Fibroblast of skin of right quadriceps (primary cell): ENCODE measurements around the gene DPYD.

Experiments used
- DNase-seq: peaks from one replicate; pipeline ENCODE4 v3.0.0-alpha.2; 2013

Gene DPYD

DNA sequence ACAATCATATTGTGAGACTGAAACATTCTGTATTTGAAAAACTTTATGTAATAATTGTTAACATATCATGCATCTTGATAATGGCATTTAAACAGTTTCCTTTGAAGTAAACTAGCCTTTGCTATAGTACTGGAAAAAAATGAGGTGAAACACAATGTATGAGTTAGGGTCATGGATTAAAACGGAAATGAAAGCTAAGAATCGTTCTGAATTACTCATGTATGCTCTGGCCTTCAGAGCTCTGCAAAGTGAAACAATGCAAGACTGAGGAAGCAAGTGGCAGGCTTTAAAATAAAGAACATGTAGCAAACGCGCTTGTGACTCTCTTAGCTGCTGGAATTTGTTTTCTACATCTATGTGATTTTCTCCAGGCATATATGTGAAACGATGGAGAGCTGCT lies 317.1 kb downstream of the DPYD start:
- peak; percentile 37 for DNase-seq

DNA sequence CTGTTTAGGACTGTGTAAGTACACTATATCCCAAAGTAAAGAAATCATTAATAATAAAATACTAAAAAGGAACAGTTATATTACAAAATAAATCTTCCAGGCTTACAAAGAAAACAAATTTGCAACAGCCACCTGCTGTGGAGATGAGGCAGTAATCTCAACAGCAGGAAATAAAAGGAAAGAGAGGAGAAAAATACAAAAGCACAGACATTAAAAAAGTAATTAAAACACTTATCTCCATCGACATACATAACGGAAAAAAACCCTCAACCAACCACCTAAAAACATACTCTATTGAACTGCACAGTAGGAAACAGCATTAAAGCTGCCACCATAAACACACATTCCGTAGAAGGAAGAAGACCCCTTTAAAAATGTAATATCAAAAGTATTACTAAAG lies 317.6 kb downstream of the DPYD start:
- DNase-seq, result no peak

DNA sequence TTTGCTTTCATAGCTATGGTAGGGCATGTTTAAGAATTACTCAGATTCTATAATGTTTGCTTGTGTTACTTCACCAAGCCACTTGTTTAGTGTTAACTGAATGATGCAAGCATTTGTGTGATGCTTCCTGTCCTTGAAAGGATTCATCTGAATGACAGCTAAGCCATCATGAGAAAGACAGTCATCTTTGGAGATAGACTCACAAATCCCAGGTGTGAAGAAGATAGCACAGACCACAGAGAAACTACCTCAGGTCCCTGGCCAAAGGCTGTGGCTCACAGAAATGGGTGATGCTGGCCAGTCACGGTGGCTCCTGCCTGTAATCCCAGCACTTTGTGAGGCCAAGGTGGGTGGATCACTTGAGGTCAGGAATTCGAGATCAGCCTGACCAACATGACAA lies 321.4 kb downstream of the DPYD start:
- no peak for DNase-seq

DNA sequence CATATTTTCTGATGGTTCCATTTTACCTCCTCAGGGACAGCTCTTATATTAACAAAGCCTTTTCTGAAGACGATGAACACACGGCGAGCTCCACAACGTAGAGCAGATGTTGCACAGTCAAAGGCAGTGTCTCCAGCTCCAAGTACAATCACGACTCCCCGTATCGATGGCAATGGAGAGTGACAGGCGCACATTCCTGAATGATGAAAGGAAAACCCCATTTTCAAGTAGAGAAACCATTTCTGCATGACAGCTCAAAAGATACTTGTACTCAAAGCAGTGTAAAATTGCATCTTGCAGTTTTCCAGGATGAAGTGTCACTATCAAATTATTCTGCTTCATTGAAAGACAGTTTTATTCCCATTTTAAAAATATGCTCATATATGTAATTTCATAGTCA lies 327.6 kb downstream of the DPYD start:
- DNase-seq, result no peak

DNA sequence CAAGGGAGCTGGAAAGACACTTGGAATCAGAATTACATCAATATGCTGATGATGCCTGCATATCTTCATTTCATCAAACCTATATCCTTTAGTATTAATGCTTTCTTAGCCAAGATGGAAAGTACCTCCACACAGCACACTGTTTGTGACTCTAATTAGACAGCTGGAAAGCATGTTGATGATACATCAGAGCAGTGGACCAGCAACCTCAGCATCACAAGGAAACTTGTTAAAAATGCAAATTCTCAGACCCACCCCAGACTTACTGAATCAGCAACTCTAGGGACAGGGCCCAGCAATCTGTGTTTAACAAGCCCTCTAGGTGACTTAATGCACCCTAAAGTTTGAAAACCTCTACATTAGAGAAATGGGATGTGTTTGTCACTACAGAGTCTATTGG lies 332.1 kb downstream of the DPYD start:
- DNase-seq, result no peak

DNA sequence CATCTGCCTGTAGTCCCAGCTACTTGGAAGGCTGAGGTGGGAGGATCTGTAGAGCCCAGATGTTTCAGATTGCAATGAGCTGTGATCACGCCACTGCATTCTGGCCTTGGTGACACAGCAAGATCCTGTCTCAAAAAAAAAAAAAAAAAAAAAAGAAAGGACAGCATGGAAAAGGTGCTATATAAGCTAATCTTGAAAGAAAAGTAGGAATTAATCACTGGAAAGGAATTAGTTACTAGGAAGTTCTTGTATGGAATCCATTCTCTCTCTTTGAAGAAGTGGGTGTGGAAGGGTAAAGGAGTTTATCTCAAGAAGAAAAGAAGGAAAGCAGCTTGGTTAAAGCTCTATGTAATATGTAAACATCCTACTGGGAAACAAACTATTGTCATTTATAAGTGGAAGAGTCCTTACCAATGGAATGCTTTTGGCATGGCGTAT lies 339.2 kb downstream of the DPYD start:
- DNase-seq, result peak; percentile 55

DNA sequence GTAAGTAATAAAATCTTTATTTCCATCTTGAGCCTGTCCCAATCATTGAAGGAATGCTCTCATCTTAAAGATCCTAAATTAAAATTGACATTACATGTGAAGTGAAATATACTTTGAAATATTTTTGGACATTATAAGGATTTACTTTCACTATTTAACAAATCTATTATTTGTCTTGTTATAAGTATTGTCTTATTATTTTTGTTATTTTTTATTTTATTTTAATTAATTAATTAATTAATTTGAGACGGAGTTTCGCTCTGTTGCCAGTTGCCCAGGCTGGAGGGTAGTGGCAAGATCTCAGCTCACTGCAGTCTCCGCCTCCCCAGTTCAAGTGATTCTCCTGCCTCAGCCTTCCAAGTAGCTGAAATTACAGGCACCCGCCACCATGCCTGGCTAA lies 343.2 kb downstream of the DPYD start:
- DNase-seq, result no peak

DNA sequence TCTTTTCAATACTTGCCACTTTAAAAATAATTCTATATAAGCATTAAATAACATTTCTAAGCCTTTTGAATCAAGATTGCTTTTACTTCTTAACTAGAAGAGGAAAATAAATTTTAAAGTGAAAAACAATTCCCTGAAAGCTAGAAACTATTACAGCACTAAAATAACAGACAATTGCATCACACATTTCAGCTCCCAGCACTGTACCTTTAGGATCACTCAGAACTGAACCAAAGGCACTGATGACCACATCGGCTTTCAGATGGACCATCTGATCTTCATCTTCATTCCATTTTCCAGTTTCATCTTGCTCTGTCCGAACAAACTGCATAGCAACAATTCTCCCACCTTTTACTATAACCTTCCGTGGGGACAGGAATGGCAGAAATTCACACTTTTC lies 347.3 kb downstream of the DPYD start:
- no peak for DNase-seq

DNA sequence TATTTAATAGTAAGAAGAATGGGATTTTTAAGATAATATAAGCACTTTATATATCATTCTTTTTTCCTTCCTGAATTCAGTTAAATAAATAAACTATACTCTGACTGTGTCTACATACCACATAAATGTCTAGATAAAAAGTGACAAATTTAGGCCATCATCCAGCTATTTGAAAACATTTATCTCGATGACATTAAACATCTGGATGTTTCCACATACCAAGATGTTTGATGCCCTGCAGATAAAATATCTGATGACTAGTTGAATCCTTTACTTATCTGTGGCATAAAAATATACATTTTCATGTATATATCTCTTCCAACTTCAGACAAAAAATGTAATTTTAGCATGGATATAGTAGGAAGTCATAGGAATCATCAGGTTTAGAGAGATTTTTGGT lies 348.3 kb downstream of the DPYD start:
- peak; percentile 9 for DNase-seq

DNA sequence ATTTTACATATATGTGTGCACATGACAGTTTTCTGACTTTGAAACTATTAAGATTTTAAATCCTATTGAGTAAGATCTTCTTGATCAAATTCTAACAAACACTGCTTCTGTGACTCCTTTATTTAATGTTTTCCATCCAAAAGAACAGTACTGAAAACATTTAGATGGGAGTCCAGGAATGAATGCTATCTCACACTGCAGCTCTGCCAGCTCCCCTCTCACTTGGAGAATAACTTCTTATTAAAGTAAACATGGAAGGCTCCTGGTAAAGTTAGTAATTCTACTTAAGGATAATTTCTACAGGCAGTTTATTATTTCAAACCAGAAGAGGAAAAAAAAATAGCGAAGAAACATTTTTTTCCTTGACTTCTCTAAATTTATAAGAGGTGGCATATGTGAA lies 349.1 kb downstream of the DPYD start:
- DNase-seq, result no peak

DNA sequence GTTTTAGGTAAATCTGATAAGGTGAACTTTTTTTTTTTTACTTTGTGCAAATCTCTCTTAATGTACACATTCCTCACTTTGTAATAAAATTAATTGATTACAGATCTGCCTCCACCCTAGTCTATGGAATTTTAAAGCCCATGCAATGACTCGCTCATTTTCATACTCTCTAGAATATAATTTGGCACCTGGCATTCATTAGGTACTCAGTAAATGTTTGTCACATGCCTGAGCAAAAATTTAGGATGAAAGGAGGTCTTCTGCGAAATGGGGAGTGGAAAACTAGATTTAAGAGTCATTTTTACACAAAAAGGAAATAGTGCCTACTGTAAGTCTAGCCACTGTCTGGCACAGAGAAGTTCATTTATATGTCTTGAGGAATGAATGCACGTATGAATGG lies 350.1 kb downstream of the DPYD start:
- DNase-seq, result peak; percentile 57

DNA sequence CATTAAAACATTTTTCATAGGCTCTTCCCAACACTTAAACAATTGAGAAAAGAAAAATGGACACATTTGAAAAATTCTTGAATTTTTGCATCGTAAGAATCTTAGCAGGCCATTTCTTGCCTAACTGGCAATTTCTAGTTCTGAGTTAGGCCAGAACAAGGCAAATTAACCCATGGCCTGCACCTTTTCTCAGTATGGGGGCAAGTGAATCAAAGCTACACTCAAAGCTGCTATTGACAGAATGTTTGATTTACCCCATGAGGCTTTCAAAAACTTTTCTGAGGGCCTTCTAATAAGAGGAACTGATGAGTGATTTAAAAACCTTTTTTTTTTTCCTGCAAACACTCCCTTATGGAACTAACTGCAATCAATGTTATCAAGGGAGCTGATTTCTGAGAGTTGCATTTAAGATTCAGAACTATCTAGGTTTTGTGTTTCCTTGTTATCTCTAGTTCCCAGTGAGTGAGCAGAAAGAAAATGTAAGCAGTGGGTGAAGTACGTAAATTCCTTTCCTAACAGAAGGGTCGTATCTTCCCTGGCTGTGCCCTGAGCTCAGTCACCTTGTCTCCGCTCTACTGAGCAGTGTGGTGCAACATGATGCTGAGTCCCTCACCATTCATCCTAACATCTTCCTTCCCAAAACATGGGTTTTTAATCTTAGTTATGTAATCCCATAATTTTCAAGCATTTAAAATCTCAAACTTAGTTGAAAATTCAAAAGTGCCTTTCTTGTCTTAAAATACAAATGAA lies 353.7 kb downstream of the DPYD start:
- no peak for DNase-seq

DNA sequence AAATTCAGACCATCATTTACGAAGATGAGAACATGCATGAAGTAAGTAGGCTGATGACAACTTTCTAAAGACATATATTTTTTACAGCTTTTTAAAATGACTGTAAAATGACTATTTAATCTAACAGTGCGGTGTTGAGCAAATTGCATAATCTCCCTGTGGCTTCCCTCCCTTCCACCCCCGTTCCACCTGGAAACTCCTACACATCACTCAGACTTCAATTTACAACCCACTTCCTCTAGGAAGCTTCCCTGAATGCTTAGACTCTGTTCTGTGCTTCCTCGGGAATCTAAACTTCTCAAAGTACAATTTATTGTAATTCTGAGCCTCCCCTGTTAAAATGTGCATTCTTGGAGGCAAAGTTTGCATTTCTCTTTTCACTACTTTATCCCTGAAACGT lies 354.9 kb downstream of the DPYD start:
- DNase-seq, result no peak

DNA sequence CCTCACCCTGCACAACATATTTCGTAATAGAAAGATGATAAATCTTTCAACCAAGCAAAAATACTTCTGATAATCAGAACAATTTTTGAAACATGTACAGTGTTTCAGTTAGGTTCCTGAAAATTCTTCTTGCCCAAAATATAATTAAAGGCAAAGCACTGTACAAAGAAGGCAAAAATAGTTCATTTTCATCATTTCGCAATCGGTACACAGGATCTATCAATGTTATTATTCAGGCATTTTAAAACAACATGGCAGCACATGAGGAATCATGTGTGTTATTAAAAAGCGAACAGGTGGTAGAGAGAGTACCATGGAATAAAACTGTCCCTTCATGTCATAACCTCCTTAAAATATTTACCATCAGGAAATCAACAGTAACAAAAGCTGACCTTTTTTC lies 356.9 kb downstream of the DPYD start:
- no peak for DNase-seq

DNA sequence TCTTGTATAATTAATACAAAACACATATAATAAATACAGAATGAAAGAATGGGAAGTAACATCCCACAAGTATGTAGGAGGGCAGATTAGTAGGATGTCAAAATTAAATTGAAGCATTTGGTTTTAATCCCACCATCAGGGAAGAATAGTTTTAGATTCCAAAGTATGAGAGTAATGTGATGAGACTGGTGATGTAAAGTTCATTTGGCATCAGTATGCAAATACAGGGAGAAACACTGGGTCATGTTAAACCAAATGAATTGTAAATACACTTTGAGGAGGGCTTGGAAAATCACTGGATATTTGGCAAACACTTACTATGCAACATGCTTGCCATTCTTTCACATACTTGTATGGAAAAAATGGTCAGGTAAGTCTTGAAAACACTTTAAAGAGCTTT lies 358.8 kb downstream of the DPYD start:
- peak; percentile 81 for DNase-seq

DNA sequence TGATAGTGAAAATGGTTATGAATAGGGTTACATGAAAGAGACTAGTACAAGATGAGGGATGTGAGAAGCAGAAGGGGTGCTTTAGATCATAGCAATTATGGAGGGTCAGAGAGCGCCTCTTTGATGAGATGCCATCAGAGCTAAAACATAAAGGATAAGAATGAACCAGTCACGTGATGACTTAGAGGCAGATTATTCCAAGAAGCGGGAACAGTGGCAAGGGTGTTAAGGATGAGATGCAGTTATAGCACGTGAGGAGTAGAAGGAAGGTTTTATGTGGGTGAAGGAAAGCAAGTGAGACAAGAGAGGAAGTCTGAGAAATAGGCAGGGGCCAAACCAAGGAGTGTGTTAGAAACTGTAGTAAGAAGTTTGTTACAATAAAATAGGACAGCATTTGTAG lies 360.1 kb downstream of the DPYD start:
- DNase-seq, result no peak

DNA sequence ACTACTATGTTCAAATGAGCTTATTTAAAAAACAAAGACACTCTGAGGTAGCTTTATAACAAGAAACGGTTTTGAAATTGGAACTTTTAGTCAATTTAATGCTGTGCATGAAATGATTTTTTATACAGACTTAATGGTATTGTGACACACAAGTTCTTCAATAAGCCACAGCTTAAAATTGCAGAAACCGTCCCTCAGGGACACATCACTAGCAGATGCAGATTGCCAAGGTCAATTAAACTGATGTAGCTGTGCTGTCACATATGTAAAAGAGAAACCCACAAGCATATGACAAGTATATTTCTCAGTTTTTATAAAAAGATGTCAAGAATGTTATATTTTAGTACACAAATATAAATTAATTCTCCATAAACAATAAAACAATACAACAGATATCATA lies 366.9 kb downstream of the DPYD start:
- DNase-seq, result no peak

DNA sequence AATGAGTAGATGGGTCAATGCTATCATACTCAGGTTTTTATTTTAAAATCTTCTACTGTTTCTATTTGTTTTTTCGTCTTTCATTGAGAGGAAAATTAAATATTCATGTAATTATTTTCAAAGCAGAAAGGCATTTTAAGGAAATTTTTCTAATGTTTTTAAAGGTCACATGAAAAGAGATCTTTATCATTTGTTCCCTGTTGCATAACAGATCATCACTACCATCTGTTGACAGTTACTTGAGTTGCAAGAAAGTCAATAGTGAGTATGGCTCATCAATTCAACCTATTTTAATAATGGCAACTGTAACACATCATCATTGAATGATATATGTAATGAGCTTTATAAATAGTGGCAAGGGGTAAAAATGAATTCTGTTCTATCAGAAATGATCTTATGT lies 369.7 kb downstream of the DPYD start:
- peak; percentile 10 for DNase-seq

DNA sequence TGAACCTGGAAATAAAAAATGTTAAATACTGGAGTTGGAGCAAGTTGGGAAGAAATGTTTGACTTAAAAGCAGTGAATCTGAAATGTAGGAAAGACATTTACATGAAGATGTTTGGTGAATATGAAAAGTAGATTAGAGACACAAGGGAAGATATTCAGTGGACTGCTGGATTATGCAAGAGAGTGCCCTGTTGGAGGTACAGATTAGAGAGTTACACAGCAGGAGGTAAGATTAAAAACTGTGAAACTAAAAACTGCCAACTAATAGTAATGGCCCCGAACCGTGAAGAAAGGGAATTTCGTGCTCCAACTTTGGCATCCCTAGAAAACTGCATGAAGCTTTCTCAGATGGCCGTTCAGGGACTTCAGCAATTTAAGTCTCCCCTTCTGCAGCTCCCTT lies 375.4 kb downstream of the DPYD start:
- no peak for DNase-seq

DNA sequence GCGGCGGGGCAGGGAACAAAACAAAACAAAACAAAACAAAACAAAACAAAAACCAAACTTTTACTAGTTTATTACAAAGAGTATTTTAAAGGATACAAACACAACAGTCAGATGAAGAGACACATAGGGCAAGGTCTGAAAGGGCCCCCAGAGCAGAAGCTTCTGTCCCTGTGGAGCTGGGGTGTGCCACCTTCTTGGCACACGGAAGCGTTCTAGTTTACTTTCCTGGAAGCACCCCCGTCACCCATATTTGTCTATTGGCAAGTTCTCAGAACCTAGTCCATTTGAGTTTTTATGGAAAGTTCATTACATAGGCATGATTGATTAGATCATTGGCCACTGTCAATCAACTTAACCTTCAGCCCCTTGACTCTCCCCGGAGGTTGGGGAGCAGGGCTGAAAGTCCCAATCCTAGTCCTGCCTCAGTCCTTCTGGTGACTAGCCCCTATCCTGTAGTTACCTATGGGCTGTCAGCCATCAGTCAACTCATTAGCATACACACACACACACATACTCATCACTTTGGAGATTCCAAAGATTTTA lies 380.4 kb downstream of the DPYD start:
- DNase-seq, result no peak

DNA sequence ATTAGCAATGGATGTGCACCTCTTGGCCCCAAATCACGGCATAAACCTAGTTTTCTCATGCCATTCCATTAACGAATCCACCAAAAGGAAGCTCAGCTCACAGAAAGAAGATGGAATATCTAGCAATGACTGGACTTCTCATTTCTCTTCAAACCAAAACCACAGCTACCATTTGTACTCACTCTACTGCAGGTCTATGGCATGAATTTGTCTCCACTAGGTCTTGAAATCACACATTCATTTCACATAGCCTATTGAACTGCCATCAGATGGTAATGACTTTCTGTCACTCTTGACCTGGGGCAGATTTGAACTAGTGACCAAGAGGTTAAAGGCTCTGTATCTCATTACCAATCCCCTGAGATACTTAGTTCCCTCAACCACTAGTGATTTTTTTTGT lies 382.7 kb downstream of the DPYD start:
- DNase-seq, result no peak

DNA sequence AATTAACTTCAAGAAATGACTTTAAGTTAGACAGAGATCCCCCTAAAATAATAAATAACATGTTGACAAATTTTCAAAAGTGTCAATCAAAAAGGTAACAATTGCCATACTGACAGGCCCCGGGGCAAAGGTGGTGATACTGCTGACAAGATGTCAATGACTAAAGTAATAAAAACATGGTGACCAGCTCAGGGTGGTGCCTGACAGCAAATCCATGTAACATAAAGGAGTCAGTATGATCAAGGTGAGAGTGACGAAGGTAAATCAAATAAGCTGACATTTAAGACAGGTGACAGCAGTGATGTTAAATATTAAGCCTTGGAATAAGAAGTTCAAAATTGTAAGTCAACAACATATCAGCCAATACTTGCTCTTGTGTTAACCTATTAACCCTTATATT lies 387.5 kb downstream of the DPYD start:
- no peak for DNase-seq

DNA sequence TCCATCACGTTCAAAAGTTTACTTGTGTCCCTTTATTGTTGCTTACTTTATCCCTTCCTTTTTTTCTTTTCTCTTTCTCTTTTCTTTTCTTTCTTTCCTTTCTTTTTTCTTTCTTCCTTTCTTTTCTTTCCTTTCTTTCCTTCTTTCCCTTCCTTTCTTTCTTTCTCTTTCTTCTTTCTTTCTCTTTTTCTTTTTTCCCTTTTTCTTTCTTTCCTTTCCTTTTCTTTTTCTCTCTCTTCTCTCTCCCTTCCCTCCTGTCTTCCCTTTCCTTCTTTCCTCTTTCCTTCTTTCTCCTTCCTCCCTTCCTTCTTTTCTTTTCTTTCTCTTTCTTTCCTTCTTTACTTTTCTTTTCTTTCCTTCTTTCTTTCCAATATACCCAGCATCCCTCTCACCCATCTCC lies 391.2 kb downstream of the DPYD start:
- no peak for DNase-seq

DNA sequence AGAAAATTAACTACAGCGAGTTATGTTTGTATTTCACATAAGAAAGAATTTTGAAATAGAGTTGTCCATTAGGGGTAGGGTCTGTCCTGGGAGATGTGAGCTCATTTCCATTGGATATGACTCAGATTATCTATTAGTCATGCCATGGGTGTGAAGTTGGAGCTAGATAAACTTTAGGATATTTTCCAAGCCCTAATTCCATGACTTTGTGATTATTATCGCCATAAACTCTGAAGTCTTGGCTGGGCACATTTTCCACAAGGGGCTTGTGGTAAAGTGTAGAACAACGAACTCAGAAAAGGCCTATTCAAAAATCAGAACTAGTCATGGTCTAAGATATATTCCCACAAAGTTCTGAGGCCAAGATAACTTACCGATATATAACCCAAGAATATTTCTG lies 396.6 kb downstream of the DPYD start:
- DNase-seq, result no peak

DNA sequence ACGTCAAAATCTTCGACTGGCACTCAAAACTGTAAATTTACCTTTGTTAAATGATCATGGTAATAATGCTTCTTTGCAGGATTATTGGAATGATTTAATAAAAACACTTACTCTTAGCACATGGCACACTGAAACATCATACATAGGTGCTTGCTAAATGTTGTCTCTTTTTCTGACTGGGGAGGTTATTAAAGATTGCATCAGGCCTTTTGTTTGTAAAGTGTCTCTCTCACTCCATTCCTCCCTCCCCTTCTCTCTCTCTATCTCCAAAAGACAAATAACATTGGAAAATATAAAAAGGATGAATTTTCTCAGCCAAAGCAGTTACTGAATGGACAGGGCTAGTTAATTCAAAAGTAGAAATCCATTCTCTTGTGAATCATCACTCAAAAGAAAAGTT lies 404.2 kb downstream of the DPYD start:
- no peak for DNase-seq
